Esophagus squamous epithelium (tissue), 5 donors: Measurements from ENCODE around the gene NEMP2. TPM values are rescaled to one million over a fixed set of nuclear protein-coding genes. Genes with fewer than 3 reads are reported as not detected.

Experiments
- DNase-seq: peaks from one replicate; lab custom pipeline; 2025; lab: John Stamatoyannopoulos, UW
- H3K27ac ChIP-seq, 4 donors: fragments of 200-600 bp; sonication (generic); one replicate each; pipeline ENCODE4 v1.5.1; 2016 to 2019; ENCODE audit warnings: mild to moderate bottlenecking in 1 of 4
- H3K27me3 ChIP-seq, 4 donors: fragments of 200-600 bp; sonication (generic); 1 replicate in 3 of 4; 2 replicates in 1 of 4; pipeline versions ENCODE4 v1.5.1 to v1.6.0; 2017 to 2021; ENCODE audit warnings: antibody characterized with exemption in 1 of 4
- H3K36me3 ChIP-seq, 3 donors: fragments of 200-600 bp; sonication (generic); one replicate each; pipeline ENCODE4 v1.5.1; 2016 to 2019
- H3K4me1 ChIP-seq, 3 donors: fragments of 200-600 bp; sonication (generic); one replicate each; pipeline ENCODE4 v1.5.1; 2017 to 2019
- H3K4me3 ChIP-seq, 4 donors: fragments of 200-600 bp; sonication (generic); 1 replicate in 3 of 4; 2 replicates in 1 of 4; pipeline ENCODE4 v1.5.1; 2016 to 2019; ENCODE audit warnings: mild to moderate bottlenecking in 2 of 4, moderate library complexity in 1 of 4
- H3K9me3 ChIP-seq, 3 donors: fragments of 200-600 bp; sonication (generic); one replicate each; pipeline ENCODE4 v1.5.1; 2016 to 2019
- CTCF ChIP-seq, 6 experiments: fragments of 450-650 bp in 4 of 6; fragments of 200-600 bp in 2 of 6; sonication (generic) in 2 of 6; IDR thresholded peaks; one replicate each; pipeline ENCODE4 v1.5.1; 2016 to 2019; ENCODE audit warnings: antibody characterized with exemption in 6 of 6, mild to moderate bottlenecking in 4 of 6, moderate library complexity in 4 of 6
- POLR2A ChIP-seq, 4 donors: fragments of 450-650 bp; IDR thresholded peaks; one replicate each; pipeline ENCODE4 v1.6.1; 2017; ENCODE audit warnings: antibody characterized with exemption in 4 of 4, mild to moderate bottlenecking in 4 of 4, moderate library complexity in 3 of 4
- WGBS, 2 donors: methylation state at CpG; one replicate each; pipeline ENCODE4 v1.1.5; 2018; 5-methylcytosine and 5-hydroxymethylcytosine counted together
- intact Hi-C: fragments of 100-400 bp; cut with DNase I; formaldehyde crosslinking; loops from one replicate; pipeline ENCODE4 v1.15.0; 2022
- total RNA-seq, 4 donors: library from RNA; depleted of rRNA; stranded (reverse); fragments of >200 nt; gene quantifications; one replicate each; pipeline ENCODE4 v1.1.0, GENCODE V29; 2016
- donor health status: DM: yes; HTN: yes; CAD: no.

The NEMP2 gene
- total RNA-seq, 4 donors from 2014 or later = 1.0 to 2.7 (median 2.0) TPM

GRCh38 chr2:190459881-190460280 is 74.6 kb downstream of the NEMP2 start:
- TF ChIP-seq CTCF (IDR thresholded peaks at IDR 0.05) (no peak), POLR2A (IDR thresholded peaks at IDR 0.05) (no peak)
- no peaks in the 10 kb centered on the region for H3K27me3 ChIP-seq
- no peak for DNase-seq
- intact Hi-C loops = no loop called here
- H3K27ac ChIP-seq = no peak overlapping the region
- no peaks in the 10 kb centered on the region for H3K9me3 ChIP-seq
- peaks cover 0 to 18% (median 0%) of the 10 kb centered on the region in 3 donors for H3K36me3 ChIP-seq
- no peak overlapping the region for H3K4me3 ChIP-seq
- 97 to 100% methylated on average over 1 of the region's 1 CpG for WGBS, 2 donors
- H3K4me1 ChIP-seq = peaks cover 0 to 9% (median 0%) of the 10 kb centered on the region in 3 donors

- Histone ChIP-seq H3K27ac (no peak overlapping the region), H3K4me1 (peaks cover 0 to 9% (median 0%) of the 10 kb centered on the region in 3 donors), H3K9me3 (no peaks in the 10 kb centered on the region), H3K4me3 (no peak overlapping the region), H3K36me3 (peaks cover 0 to 30% (median 0%) of the 10 kb centered on the region in 3 donors), H3K27me3 (no peaks in the 10 kb centered on the region)
- WGBS, 2 donors = 88 to 90% methylated on average over 8 of the region's 8 CpGs
- no peak for DNase-seq
- TF ChIP-seq CTCF (IDR thresholded peaks at IDR 0.05) = no peak
- no peak for TF ChIP-seq POLR2A (IDR thresholded peaks at IDR 0.05)
- intact Hi-C loops = no loop called here
Measured at GRCh38 chr2:190458352-190459107, 76.0 kb downstream of the NEMP2 start.

- TF ChIP-seq POLR2A (IDR thresholded peaks at IDR 0.05) (no peak), CTCF (IDR thresholded peaks at IDR 0.05) (no peak)
- Histone ChIP-seq H3K36me3 (peaks cover 0 to 34% (median 0%) of the 10 kb centered on the region in 3 donors), H3K4me3 (no peak overlapping the region), H3K9me3 (no peaks in the 10 kb centered on the region), H3K4me1 (peaks cover 0 to 9% (median 0%) of the 10 kb centered on the region in 3 donors), H3K27ac (no peak overlapping the region), H3K27me3 (no peaks in the 10 kb centered on the region)
- 93 to 95% methylated on average over 2 of the region's 2 CpGs for WGBS, 2 donors
- intact Hi-C loops = no loop called here
- no peak for DNase-seq
Measured at GRCh38 chr2:190457256-190457655, 77.3 kb downstream of the NEMP2 start.

- intact Hi-C loops = no loop called here
- TF ChIP-seq CTCF (IDR thresholded peaks at IDR 0.05) = no peak
- TF ChIP-seq POLR2A (IDR thresholded peaks at IDR 0.05) = no peak
- H3K27ac ChIP-seq = no peak overlapping the region
- H3K9me3 ChIP-seq = no peaks in the 10 kb centered on the region
- 75 to 83% methylated on average over 7 of the region's 7 CpGs for WGBS, 2 donors
- H3K4me3 ChIP-seq = no peak overlapping the region
- H3K36me3 ChIP-seq = peaks cover 0 to 34% (median 0%) of the 10 kb centered on the region in 3 donors
- peaks cover 0 to 13% (median 0%) of the 10 kb centered on the region in 3 donors for H3K4me1 ChIP-seq
- H3K27me3 ChIP-seq = no peaks in the 10 kb centered on the region
- no peak for DNase-seq
Measured at GRCh38 chr2:190456833-190457232, 77.7 kb downstream of the NEMP2 start.

- 83 to 84% methylated on average over 7 of the region's 7 CpGs for WGBS, 2 donors
- Histone ChIP-seq H3K27ac (no peak overlapping the region), H3K9me3 (no peaks in the 10 kb centered on the region), H3K36me3 (peaks cover 0 to 34% (median 0%) of the 10 kb centered on the region in 3 donors), H3K27me3 (no peaks in the 10 kb centered on the region), H3K4me1 (peaks cover 0 to 18% (median 4%) of the 10 kb centered on the region in 3 donors), H3K4me3 (no peak overlapping the region)
- intact Hi-C loops = no loop called here
- TF ChIP-seq CTCF (IDR thresholded peaks at IDR 0.05) (no peak), POLR2A (IDR thresholded peaks at IDR 0.05) (no peak)
- no peak for DNase-seq
Measured at GRCh38 chr2:190455358-190456095, 79.0 kb downstream of the NEMP2 start.
